Endothelial cell of umbilical vein (primary cell): ENCODE results near the gene SAE1. TPM values are rescaled to one million over a fixed set of nuclear protein-coding genes. Genes with fewer than 3 reads are reported as not detected.

ENCODE experiments used
- BruUV-seq: library from RNA; stranded (reverse); fragments of 400-500 nt; replicated peaks from 2 replicates; lab custom pipeline; 2021; lab: Mats Ljungman, UMichigan
- CTCF ChIA-PET: fragments of 300-600, 350-600 bp; sonication (Branson Sonifier 250); formaldehyde crosslinking; loops from one replicate; lab custom pipeline; 2021; ENCODE audit warnings: antibody characterized with exemption, inconsistent platforms; lab: Charles Lee
- POLR2A ChIA-PET: fragments of 300-600, 350-600 bp; sonication (Branson Sonifier 250); formaldehyde crosslinking; loops from one replicate; lab custom pipeline; 2021; ENCODE audit warnings: antibody characterized with exemption, inconsistent platforms; lab: Charles Lee
- DNase-seq: peaks from one replicate; pipeline ENCODE4 v3.0.0-alpha.2; 2011; ENCODE audit warnings: low read depth, low spot score
- FAIRE-seq: peaks from 2 replicates; lab custom pipeline; 2011; peaks lifted over from hg19 to GRCh38; lab: Jason Lieb, UNC
- H2AFZ ChIP-seq: 2 replicates; pipeline ENCODE4 v1.6.0; 2012; ENCODE audit warnings: low read depth, low read length, control low read depth, inconsistent platforms
- H3K27ac ChIP-seq: 2 replicates; pipeline ENCODE4 v1.5.1; 2011; ENCODE audit warnings: low read depth, mild to moderate bottlenecking, control low read depth, low read length, moderate library complexity; ENCODE audit not compliant: insufficient read depth
- H3K27me3 ChIP-seq, 2 experiments: 2 replicates each; pipeline versions ENCODE4 v1.6.0 to v1.6.1; 2011; ENCODE audit warnings: low read length in 2 of 2, mixed read lengths in 1 of 2; ENCODE audit not compliant: control insufficient read depth in 2 of 2, insufficient read depth in 2 of 2
- H3K36me3 ChIP-seq, 2 experiments: 2 replicates in 1 of 2; 3 replicates in 1 of 2; pipeline ENCODE4 v1.5.1; 2011; ENCODE audit warnings: low read length in 2 of 2, mild to moderate bottlenecking in 1 of 2, moderate library complexity in 1 of 2; ENCODE audit not compliant: control insufficient read depth in 2 of 2, insufficient read depth in 2 of 2; ENCODE audit errors: extremely low read depth in 1 of 2
- H3K4me1 ChIP-seq: 3 replicates; pipeline ENCODE4 v1.5.1; 2011; ENCODE audit warnings: mild to moderate bottlenecking, low read length; ENCODE audit not compliant: control insufficient read depth, insufficient read depth; ENCODE audit errors: extremely low read depth
- H3K4me2 ChIP-seq: 2 replicates; pipeline ENCODE4 v1.6.1; 2011; ENCODE audit warnings: low read length, control low read depth, mixed read lengths; ENCODE audit not compliant: insufficient read depth
- H3K4me3 ChIP-seq, 3 experiments: fragments of 200-600 bp in 1 of 3; sonication (generic), shearing (Covaris generic) in 1 of 3; replicated peaks in 1 of 3; 2 replicates each; pipeline ENCODE4 v1.5.1; 2011 to 2016; ENCODE audit warnings: control low read depth in 3 of 3, low read length in 3 of 3, mild to moderate bottlenecking in 2 of 3, inconsistent platforms in 1 of 3, low read depth in 1 of 3, moderate library complexity in 1 of 3; ENCODE audit not compliant: insufficient read depth in 1 of 3
- H3K79me2 ChIP-seq: 2 replicates; pipeline ENCODE4 v1.6.0; 2012; ENCODE audit warnings: low read length, inconsistent platforms; ENCODE audit not compliant: control insufficient read depth, insufficient read depth
- H3K9ac ChIP-seq: replicated peaks from 2 replicates; pipeline ENCODE3; 2011; ENCODE audit warnings: low read length, control low read depth; ENCODE audit not compliant: insufficient read depth; ENCODE audit errors: extremely low read depth
- H3K9me1 ChIP-seq: replicated peaks from 3 replicates; pipeline ENCODE4 v1.6.0; 2011; ENCODE audit warnings: mild to moderate bottlenecking, low read length; ENCODE audit not compliant: control insufficient read depth, insufficient read depth; ENCODE audit errors: extremely low read depth
- H3K9me3 ChIP-seq: replicated peaks from 2 replicates; pipeline ENCODE4 v1.5.1; 2012; ENCODE audit warnings: low read length, inconsistent platforms; ENCODE audit not compliant: control insufficient read depth, insufficient read depth
- H4K20me1 ChIP-seq: replicated peaks from 2 replicates; pipeline ENCODE3; 2011; ENCODE audit warnings: mild to moderate bottlenecking, low read length; ENCODE audit not compliant: control insufficient read depth, insufficient read depth; ENCODE audit errors: extremely low read depth
- CTCF ChIP-seq, 2 donors: IDR thresholded peaks; 1 replicate in 1 of 2; 2 replicates in 1 of 2; pipeline ENCODE4 v1.5.1; 2011; ENCODE audit warnings: low read length in 2 of 2, mild to moderate bottlenecking in 2 of 2, moderate library complexity in 2 of 2, control low read depth in 1 of 2, inconsistent platforms in 1 of 2, low read depth in 1 of 2; ENCODE audit not compliant: insufficient read depth in 1 of 2; ENCODE audit errors: extremely low read depth in 1 of 2
- EZH2 ChIP-seq: IDR thresholded peaks from 2 replicates; pipeline ENCODE4 v1.6.1; 2012; ENCODE audit warnings: borderline replicate concordance, low read depth, mild to moderate bottlenecking, moderate library complexity, low read length, inconsistent platforms; ENCODE audit not compliant: severe bottlenecking
- FOS ChIP-seq: IDR thresholded peaks from 2 replicates; pipeline ENCODE4 v1.6.1; 2011; ENCODE audit warnings: mild to moderate bottlenecking, low read length, moderate library complexity, borderline replicate concordance; ENCODE audit not compliant: insufficient read depth
- GATA2 ChIP-seq: IDR thresholded peaks from 2 replicates; pipeline ENCODE4 v1.7.0; 2011; ENCODE audit warnings: low read depth, mild to moderate bottlenecking, moderate library complexity, mixed read lengths, low read length; ENCODE audit not compliant: insufficient read length, insufficient read depth
- JUN ChIP-seq: IDR thresholded peaks from 2 replicates; pipeline ENCODE4 v1.6.1; 2011; ENCODE audit warnings: borderline replicate concordance, low read depth; ENCODE audit not compliant: insufficient read length, insufficient read depth
- MAX ChIP-seq: IDR thresholded peaks from 2 replicates; pipeline ENCODE4 v1.6.1; 2011; ENCODE audit not compliant: insufficient read depth, insufficient read length
- MYC ChIP-seq: IDR thresholded peaks from one replicate; pipeline ENCODE4 v1.6.1; 2011; ENCODE audit warnings: mild to moderate bottlenecking, low read depth, low read length
- POLR2A ChIP-seq: IDR thresholded peaks from 2 replicates; pipeline ENCODE4 v1.6.1; 2012; ENCODE audit warnings: low read depth, mild to moderate bottlenecking, control low read depth, low read length
- POLR2AphosphoS5 ChIP-seq: IDR thresholded peaks from 2 replicates; pipeline ENCODE4 v1.6.1; 2012; ENCODE audit warnings: low read depth, mild to moderate bottlenecking, control low read depth, low read length, moderate library complexity; ENCODE audit not compliant: insufficient read depth
- dilution Hi-C: fragments of 300-500 bp; cut with MboI; formaldehyde crosslinking; loops from one replicate; pipeline ENCODE4 v1.15.0; 2019; ENCODE audit warnings: low sequenced_read_pairs; ENCODE audit not compliant: extremely low pct_ligation_motif_present
- intact Hi-C: fragments of 100-400 bp; cut with micrococcal nuclease; formaldehyde crosslinking; loops from one replicate; pipeline ENCODE4 v1.10.0; 2022
- polyA plus RNA-seq, 4 experiments: library from polyadenylated mRNA; depleted of rRNA in 3 of 4; stranded (reverse) in 3 of 4; unstranded in 1 of 4; fragments of >200 nt; gene quantifications; 2 replicates each; pipeline versions ENCODE4 v1.2.1 to v1.2.3, GENCODE V29; 2011 to 2012; ENCODE audit warnings: missing spikeins in 1 of 4
- total RNA-seq: library from RNA; stranded (reverse); gene quantifications from 2 replicates; pipeline ENCODE4 v1.2.3, GENCODE V29; 2021

SAE1 gene
- total and polyA plus RNA-seq, 2 donors (not counting 3 experiments of a cell fraction or from before 2014, with no cell fraction given) = 165 to 219 TPM

GRCh38 chr19:47124937-47125668 is 5.5 kb upstream of the SAE1 start:
- FAIRE-seq = peak; percentile 86
- H3K4me2 ChIP-seq = no peak overlapping the region
- no peak overlapping the region for H3K4me3 ChIP-seq
- no peaks in the 10 kb centered on the region for H3K9me1 ChIP-seq
- no peaks in the 10 kb centered on the region for H3K9me3 ChIP-seq
- H3K4me1 ChIP-seq = no peaks in the 10 kb centered on the region
- H3K36me3 ChIP-seq = no peaks in the 10 kb centered on the region
- ChIA-PET CTCF (interaction anchor here (0.6 to 3.4 kb wide), 19 partner anchors 9 to 119 kb away, joined by 3 to 110 read pairs (median 6); partner anchors contain the start of gene ZC3H4), POLR2A (no interaction called here)
- peak overlapping the region; percentile 25 for H2AFZ ChIP-seq
- BruUV-seq = no TSS peak
- H3K79me2 ChIP-seq = no peaks in the 10 kb centered on the region
- no peaks in the 10 kb centered on the region for H4K20me1 ChIP-seq
- peak; percentile 74 for DNase-seq
- no peak overlapping the region for H3K27ac ChIP-seq
- no peak overlapping the region for H3K9ac ChIP-seq
- TF ChIP-seq MAX = no peak
- peak; percentile 50 to 53 for TF ChIP-seq CTCF (IDR thresholded peaks at IDR 0.05; ENCODE audit: extremely low read depth in 1 of 2, insufficient read depth in 1 of 2, low read depth in 1 of 2, low read length in 2 of 2)
- intact Hi-C loops (loop anchor here (1.0 kb wide), 3 partner anchors 46 to 112 kb away; no protein-coding TSS in a partner anchor), dilution Hi-C loops (no loop called here)
- no peaks in the 10 kb centered on the region for H3K27me3 ChIP-seq

- ChIA-PET POLR2A (no interaction called here), CTCF (interaction anchor here (0.6 to 2.5 kb wide), 18 partner anchors 8 to 118 kb away, joined by 3 to 110 read pairs (median 6); partner anchors contain the start of gene ZC3H4)
- Histone ChIP-seq H2AFZ (no peak overlapping the region), H3K4me1 (no peaks in the 10 kb centered on the region), H3K27me3 (no peaks in the 10 kb centered on the region), H3K79me2 (no peaks in the 10 kb centered on the region), H3K4me3 (no peak overlapping the region), H3K9ac (no peak overlapping the region), H3K4me2 (no peak overlapping the region), H3K36me3 (no peaks in the 10 kb centered on the region), H4K20me1 (no peaks in the 10 kb centered on the region), H3K9me1 (no peaks in the 10 kb centered on the region), H3K27ac (no peak overlapping the region), H3K9me3 (no peaks in the 10 kb centered on the region)
- FAIRE-seq (no peak), DNase-seq (no peak)
- no TSS peak for BruUV-seq
- dilution Hi-C loops = no loop called here
- intact Hi-C loops = loop anchor here (1.0 kb wide), 3 partner anchors 46 to 112 kb away; no protein-coding TSS in a partner anchor
- TF ChIP-seq GATA2 = no peak
- TF ChIP-seq POLR2AphosphoS5 = no peak
- TF ChIP-seq JUN = no peak
- TF ChIP-seq FOS = no peak
- no peak for TF ChIP-seq CTCF (IDR thresholded peaks at IDR 0.05; ENCODE audit: extremely low read depth in 1 of 2, insufficient read depth in 1 of 2, low read depth in 1 of 2, low read length in 2 of 2)
- no peak for TF ChIP-seq POLR2A
- TF ChIP-seq MYC = no peak
- TF ChIP-seq MAX = no peak
- no peak for TF ChIP-seq EZH2
These were observed 5.0 kb upstream of the SAE1 start for GRCh38 chr19:47125669-47125938.
